ENCODE measurements around the gene BLM.
A peak's percentile ranks its signal among the peaks of the same experiment; 100 is the strongest.

The BLM gene

GRCh38 chr15:90862487-90862886, 145.3 kb downstream of the BLM start:
- DNase-seq (ENCODE audit: low read depth) = no peak
- H3K4me3 ChIP-seq (ENCODE audit: low read length) = no peak overlapping the region
- no peak for TF ChIP-seq CTCF (IDR thresholded peaks at IDR 0.05; ENCODE audit: insufficient read depth, low read depth, low read length, missing control alignments)

- H3K4me3 ChIP-seq (ENCODE audit: low read length) = no peak overlapping the region
- DNase-seq (ENCODE audit: low read depth) = peak; percentile 95
- no peak for TF ChIP-seq CTCF (IDR thresholded peaks at IDR 0.05; ENCODE audit: insufficient read depth, low read depth, low read length, missing control alignments)
These were observed 146.0 kb downstream of the BLM start for GRCh38 chr15:90862964-90863778.

GRCh38 chr15:90863987-90864386, 146.8 kb downstream of the BLM start:
- no peak for TF ChIP-seq CTCF (IDR thresholded peaks at IDR 0.05; ENCODE audit: insufficient read depth, low read depth, low read length, missing control alignments)
- no peak overlapping the region for H3K4me3 ChIP-seq (ENCODE audit: low read length)
- DNase-seq (ENCODE audit: low read depth) = peak; percentile 59

GRCh38 chr15:90864507-90864906, 147.4 kb downstream of the BLM start:
- no peak overlapping the region for H3K4me3 ChIP-seq (ENCODE audit: low read length)
- TF ChIP-seq CTCF (IDR thresholded peaks at IDR 0.05; ENCODE audit: insufficient read depth, low read depth, low read length, missing control alignments) = no peak
- DNase-seq (ENCODE audit: low read depth) = peak; percentile 67

- no peak overlapping the region for H3K4me3 ChIP-seq (ENCODE audit: low read length)
- DNase-seq (ENCODE audit: low read depth) = no peak
- TF ChIP-seq CTCF (IDR thresholded peaks at IDR 0.05; ENCODE audit: insufficient read depth, low read depth, low read length, missing control alignments) = no peak
These were observed 148.6 kb downstream of the BLM start for GRCh38 chr15:90865702-90866101.
